Hepatocyte (in vitro differentiated cells): ENCODE measurements around the gene RXRA.

Experiments used
- EZH2 ChIP-seq: fragments of 200-600 bp; sonication (generic); IDR thresholded peaks from 2 replicates; pipeline ENCODE4 v1.6.1; 2016; ENCODE audit warnings: antibody characterized with exemption, mild to moderate bottlenecking, borderline replicate concordance
- EZH2phosphoT487 ChIP-seq: fragments of 200-600 bp; sonication (generic); IDR thresholded peaks from one replicate; pipeline ENCODE4 v1.6.1; 2018; ENCODE audit warnings: antibody characterized with exemption, mild to moderate bottlenecking, low read depth, moderate library complexity; ENCODE audit not compliant: unreplicated experiment, severe bottlenecking
- TF ChIP-seq, protein P1 (sequence below): fragments of 200-600 bp; sonication (generic); IDR thresholded peaks from 2 replicates; pipeline ENCODE4 v1.5.1; 2016; ENCODE audit warnings: antibody characterized with exemption, mild to moderate bottlenecking; ENCODE audit not compliant: poor library complexity

DNA sequence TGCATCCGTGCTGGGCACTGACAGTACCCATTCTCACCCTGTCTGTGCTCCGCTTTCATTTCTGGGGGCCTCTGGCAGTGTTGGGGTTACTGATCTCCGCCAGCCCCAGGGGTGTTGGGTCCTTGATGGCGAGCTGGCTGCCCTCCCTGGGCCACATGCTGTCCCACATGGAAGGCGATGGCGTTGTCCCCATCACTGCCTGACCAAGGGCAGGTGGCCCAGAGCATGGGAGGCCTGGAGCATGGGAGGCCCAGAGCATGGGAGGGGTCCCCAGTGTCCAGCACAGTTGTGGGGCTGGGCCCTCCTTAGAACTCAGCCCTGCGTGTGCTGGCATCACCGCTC, 50.9 kb downstream of the RXRA start:
- TF ChIP-seq, protein P1, sequence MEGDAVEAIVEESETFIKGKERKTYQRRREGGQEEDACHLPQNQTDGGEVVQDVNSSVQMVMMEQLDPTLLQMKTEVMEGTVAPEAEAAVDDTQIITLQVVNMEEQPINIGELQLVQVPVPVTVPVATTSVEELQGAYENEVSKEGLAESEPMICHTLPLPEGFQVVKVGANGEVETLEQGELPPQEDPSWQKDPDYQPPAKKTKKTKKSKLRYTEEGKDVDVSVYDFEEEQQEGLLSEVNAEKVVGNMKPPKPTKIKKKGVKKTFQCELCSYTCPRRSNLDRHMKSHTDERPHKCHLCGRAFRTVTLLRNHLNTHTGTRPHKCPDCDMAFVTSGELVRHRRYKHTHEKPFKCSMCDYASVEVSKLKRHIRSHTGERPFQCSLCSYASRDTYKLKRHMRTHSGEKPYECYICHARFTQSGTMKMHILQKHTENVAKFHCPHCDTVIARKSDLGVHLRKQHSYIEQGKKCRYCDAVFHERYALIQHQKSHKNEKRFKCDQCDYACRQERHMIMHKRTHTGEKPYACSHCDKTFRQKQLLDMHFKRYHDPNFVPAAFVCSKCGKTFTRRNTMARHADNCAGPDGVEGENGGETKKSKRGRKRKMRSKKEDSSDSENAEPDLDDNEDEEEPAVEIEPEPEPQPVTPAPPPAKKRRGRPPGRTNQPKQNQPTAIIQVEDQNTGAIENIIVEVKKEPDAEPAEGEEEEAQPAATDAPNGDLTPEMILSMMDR, result no peak
- TF ChIP-seq EZH2 (no peak), EZH2phosphoT487 (no peak)
